HepG2 (cell line): ENCODE data around the gene STX8. TPM values are rescaled to one million over a fixed set of nuclear protein-coding genes. Genes with fewer than 3 reads are reported as not detected.

Experiments
- ATAC-seq: fragments of 200-7000 bp; cut with Tn5 transposase; 3 replicates; pipeline ENCODE4 v1.9.1; 2020; ENCODE audit warnings: mild to moderate bottlenecking, moderate library complexity
- BruUV-seq: library from RNA; stranded (reverse); fragments of 400-500 nt; replicated peaks from 2 replicates; lab custom pipeline; 2021; lab: Mats Ljungman, UMichigan
- CTCF ChIA-PET: fragments of 300-600 bp; formaldehyde crosslinking; extraction: SDS; loops from one replicate; lab custom pipeline; 2021; ENCODE audit warnings: low total read pairs, inconsistent platforms, low intra/inter-chr PET ratio; lab: Yijun Ruan, JAX
- POLR2A ChIA-PET: fragments of 350-600 bp; sonication (Branson Sonifier 250); formaldehyde crosslinking; loops from one replicate; lab custom pipeline; 2020; ENCODE audit warnings: antibody characterized with exemption, inconsistent platforms; lab: Yijun Ruan, JAX
- DNase-seq: peaks from one replicate; pipeline ENCODE4 v3.0.0-alpha.2; 2015; ENCODE audit warnings: low spot score
- FAIRE-seq: peaks from 3 replicates; lab custom pipeline; 2011; peaks lifted over from hg19 to GRCh38; lab: Jason Lieb, UNC
- H2AFZ ChIP-seq: one replicate; pipeline ENCODE4 v1.6.1; 2011; ENCODE audit warnings: low read length, inconsistent platforms
- H3K27ac ChIP-seq: fragments of 300-600 bp; 3 replicates; pipeline ENCODE4 v1.8.0; 2011; ENCODE audit warnings: mixed run types, mild to moderate bottlenecking, mixed read lengths, low read length, inconsistent platforms; ENCODE audit not compliant: insufficient read depth; ENCODE audit errors: extremely low read length
- H3K27me3 ChIP-seq, 2 experiments: fragments of 200-600 bp in 1 of 2; 2 replicates in 1 of 2; 3 replicates in 1 of 2; pipeline versions ENCODE4 v1.6.0 to v1.8.0; 2011; ENCODE audit warnings: low read length in 2 of 2, mild to moderate bottlenecking in 2 of 2, moderate library complexity in 2 of 2, inconsistent platforms in 1 of 2; ENCODE audit not compliant: insufficient read depth in 2 of 2, control insufficient read depth in 1 of 2
- H3K36me3 ChIP-seq, 2 experiments: fragments of 200-600 bp in 1 of 2; replicated peaks in 1 of 2; 2 replicates in 1 of 2; 3 replicates in 1 of 2; pipeline versions ENCODE4 v1.5.1 to v1.8.0; 2011; ENCODE audit warnings: low read length in 2 of 2, inconsistent platforms in 1 of 2; ENCODE audit not compliant: insufficient read depth in 2 of 2, control insufficient read depth in 1 of 2
- H3K4me1 ChIP-seq: 2 replicates; pipeline ENCODE4 v1.5.1; 2012; ENCODE audit warnings: low read length, inconsistent platforms; ENCODE audit not compliant: insufficient read depth
- H3K4me2 ChIP-seq: 2 replicates; pipeline ENCODE4 v1.6.0; 2011; ENCODE audit warnings: low read depth, low read length, inconsistent platforms
- H3K4me3 ChIP-seq, 3 experiments: fragments of 200-600 bp in 1 of 3; sonication (generic), shearing (Covaris generic) in 1 of 3; replicated peaks in 1 of 3; 2 replicates each; pipeline ENCODE4 v1.5.1; 2011 to 2016; ENCODE audit warnings: low read length in 3 of 3, inconsistent platforms in 2 of 3, low read depth in 2 of 3, mild to moderate bottlenecking in 2 of 3, control low read depth in 1 of 3, mixed read lengths in 1 of 3; ENCODE audit not compliant: insufficient read depth in 1 of 3
- H3K79me2 ChIP-seq: one replicate; pipeline ENCODE4 v1.6.1; 2011; ENCODE audit warnings: low read length, inconsistent platforms; ENCODE audit not compliant: insufficient read depth
- H3K9ac ChIP-seq: 2 replicates; pipeline ENCODE4 v1.6.0; 2011; ENCODE audit warnings: mild to moderate bottlenecking, low read depth, low read length, inconsistent platforms; ENCODE audit not compliant: insufficient read depth
- H3K9me3 ChIP-seq: 2 replicates; pipeline ENCODE4 v1.5.1; 2012; ENCODE audit warnings: mild to moderate bottlenecking, low read length
- H4K20me1 ChIP-seq: 2 replicates; pipeline ENCODE4 v1.6.0; 2011; ENCODE audit warnings: inconsistent platforms, mild to moderate bottlenecking, low read length, moderate library complexity; ENCODE audit not compliant: insufficient read depth
- CBX5 ChIP-seq: sonication (generic); formaldehyde crosslinking; IDR thresholded peaks from 2 replicates; pipeline ENCODE4 v1.4.0; 2020; ENCODE audit warnings: missing genetic modification reagents, borderline replicate concordance
- HCFC1 ChIP-seq: fragments of 150-350 bp; IDR thresholded peaks from 2 replicates; pipeline ENCODE4 v1.6.1; 2014; ENCODE audit warnings: low read depth, low read length
- MEIS2 ChIP-seq: sonication (generic); formaldehyde crosslinking; IDR thresholded peaks from 2 replicates; pipeline ENCODE4 v1.9.0; 2021; ENCODE audit warnings: mild to moderate bottlenecking, missing genetic modification reagents
- NR2F1 ChIP-seq, 2 experiments: fragments of 450-650 bp in 1 of 2; formaldehyde crosslinking in 1 of 2; IDR thresholded peaks; 2 replicates each; pipeline versions ENCODE4 v1.5.0 to v1.6.1; 2016 to 2020; ENCODE audit warnings: mild to moderate bottlenecking in 1 of 2, missing compliant biosample characterization in 1 of 2, missing genetic modification reagents in 1 of 2, moderate library complexity in 1 of 2
- PHF5A ChIP-seq: IDR thresholded peaks from one replicate; pipeline ENCODE4 v1.6.1; 2018; ENCODE audit warnings: low read depth, missing genetic modification reagents; ENCODE audit not compliant: unreplicated experiment
- PRMT3 ChIP-seq: sonication (generic); formaldehyde crosslinking; IDR thresholded peaks from 2 replicates; pipeline ENCODE4 v1.8.1; 2022; ENCODE audit warnings: low read depth, mild to moderate bottlenecking, moderate library complexity, missing genetic modification reagents, borderline replicate concordance
- SP4 ChIP-seq: sonication (generic); formaldehyde crosslinking; IDR thresholded peaks from 2 replicates; pipeline ENCODE4 v1.8.1; 2023; ENCODE audit warnings: mild to moderate bottlenecking, missing genetic modification reagents
- TEAD3 ChIP-seq: optimal IDR thresholded peaks from 2 replicates; pipeline ENCODE3; 2016; ENCODE audit warnings: borderline replicate concordance
- THAP11 ChIP-seq: IDR thresholded peaks from 2 replicates; pipeline ENCODE4 v1.6.1; 2016; ENCODE audit warnings: missing biosample characterization, missing genetic modification reagents
- ZFX ChIP-seq: sonication (generic); formaldehyde crosslinking; IDR thresholded peaks from 2 replicates; pipeline ENCODE4 v1.4.0; 2020; ENCODE audit warnings: mild to moderate bottlenecking, low read depth, missing genetic modification reagents, moderate library complexity
- ZNF160 ChIP-seq: sonication (generic); formaldehyde crosslinking; IDR thresholded peaks from 2 replicates; pipeline ENCODE4 v1.8.0; 2022; ENCODE audit warnings: mild to moderate bottlenecking, inconsistent platforms, missing genetic modification reagents
- ZNF496 ChIP-seq: sonication (generic); formaldehyde crosslinking; IDR thresholded peaks from 2 replicates; pipeline ENCODE4 v1.8.1; 2023; ENCODE audit warnings: mild to moderate bottlenecking, moderate library complexity, missing genetic modification reagents; ENCODE audit not compliant: insufficient replicate concordance
- ZSCAN20 ChIP-seq: sonication (generic); formaldehyde crosslinking; IDR thresholded peaks from 2 replicates; pipeline ENCODE4 v1.4.0; 2020; ENCODE audit warnings: missing genetic modification reagents, mild to moderate bottlenecking, borderline replicate concordance
- WGBS: methylation state at CpG from one replicate; pipeline ENCODE4 v1.1.6; 2017; ENCODE audit warnings: low lambda C conversion rate; 5-methylcytosine and 5-hydroxymethylcytosine counted together
- in situ Hi-C: cut with HindIII; loops from 2 replicates; pipeline ENCODE4 v1.10.0; 2017; ENCODE audit warnings: low pct_unique_long_range_greater_than_20kb; ENCODE audit not compliant: extremely low pct_ligation_motif_present
- intact Hi-C: fragments of 100-400 bp; cut with micrococcal nuclease; formaldehyde crosslinking; loops from one replicate; pipeline ENCODE4 v1.10.0; 2022; ENCODE audit not compliant: unreplicated experiment
- polyA plus RNA-seq, 8 experiments: library from polyadenylated mRNA; depleted of rRNA in 3 of 8; stranded (reverse) in 7 of 8; unstranded in 1 of 8; fragments of >200 nt; fragmentation: Illumina TruSeq in 4 of 8; extraction: Trizol in 4 of 8; gene quantifications; 2 replicates each; pipeline versions ENCODE4 v1.2.1 to v1.2.3, GENCODE V29; 2011 to 2016; ENCODE audit warnings: low read depth in 4 of 8, missing spikeins in 1 of 8, mixed read lengths in 1 of 8; ENCODE audit not compliant: insufficient read depth in 1 of 8
- total RNA-seq, 5 experiments: library from RNA; depleted of rRNA; stranded (reverse); fragments of >200 nt; fragmentation: Illumina TruSeq; extraction: Trizol; gene quantifications; 2 replicates each; pipeline ENCODE4 v1.2.3, GENCODE V29; 2016; ENCODE audit warnings: low read depth in 1 of 5
- TF ChIP-seq, protein P1 (sequence below): sonication (generic); formaldehyde crosslinking; IDR thresholded peaks from 2 replicates; pipeline ENCODE4 v1.4.0; 2020; ENCODE audit warnings: missing genetic modification reagents
- TF ChIP-seq, protein P2 (sequence below): IDR thresholded peaks from 2 replicates; pipeline ENCODE4 v1.6.1; 2016; ENCODE audit warnings: mild to moderate bottlenecking, missing biosample characterization, missing genetic modification reagents
- TF ChIP-seq, protein P3 (sequence below): sonication (generic); formaldehyde crosslinking; conservative IDR thresholded peaks from 2 replicates; pipeline ENCODE4 v1.8.0; 2022; ENCODE audit warnings: missing genetic modification reagents

The STX8 gene
- total and polyA plus RNA-seq, 2 of the 13 experiments (the other 11 are each of a cell fraction or from before 2014, with no cell fraction given): 36.4 to 53.6 TPM

DNA sequence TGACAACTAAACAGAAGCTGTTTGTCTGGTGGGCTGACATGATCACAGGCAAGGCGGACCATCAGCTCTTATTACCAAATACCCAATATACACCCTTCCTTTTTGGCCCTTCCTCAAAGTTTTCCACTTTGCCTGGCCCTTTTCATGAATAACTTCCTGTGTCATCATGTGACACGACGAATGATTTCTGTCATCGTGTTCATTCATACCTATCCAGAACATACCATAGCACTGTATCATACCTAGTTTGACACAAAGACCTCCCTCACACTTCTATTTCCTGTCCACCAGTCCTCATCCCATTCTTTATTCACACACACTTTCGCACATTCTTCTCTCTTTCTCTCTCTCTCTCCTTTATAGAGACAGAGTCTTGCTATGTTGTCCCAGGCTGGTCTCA, 131.8 kb downstream of the STX8 start:
- 95% methylated on average over 5 of the region's 5 CpGs for WGBS
- intact Hi-C loops: no loop called here
- POLR2A ChIA-PET: no interaction called here
- no peak overlapping the region for H2AFZ ChIP-seq
- H3K9ac ChIP-seq: no peak overlapping the region
- CTCF ChIA-PET: no interaction called here
- ATAC-seq: no peak
- TF ChIP-seq MEIS2 (CRISPR knock-in tag) (no peak), PRMT3 (CRISPR knock-in tag) (no peak), SP4 (CRISPR knock-in tag) (no peak), PHF5A (no peak), THAP11 (CRISPR knock-in tag) (no peak), ZSCAN20 (CRISPR knock-in tag) (no peak), NR2F1 (CRISPR knock-in tag; IDR thresholded peaks at IDR 0.05) (no peak), TEAD3 (CRISPR knock-in tag) (no peak), CBX5 (no peak), ZFX (CRISPR knock-in tag) (no peak), ZNF160 (CRISPR knock-in tag) (no peak), ZNF496 (CRISPR knock-in tag) (no peak), HCFC1 (no peak)
- TF ChIP-seq, protein P1, sequence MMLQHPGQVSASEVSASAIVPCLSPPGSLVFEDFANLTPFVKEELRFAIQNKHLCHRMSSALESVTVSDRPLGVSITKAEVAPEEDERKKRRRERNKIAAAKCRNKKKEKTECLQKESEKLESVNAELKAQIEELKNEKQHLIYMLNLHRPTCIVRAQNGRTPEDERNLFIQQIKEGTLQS (CRISPR knock-in tag): no peak
- TF ChIP-seq, protein P2, sequence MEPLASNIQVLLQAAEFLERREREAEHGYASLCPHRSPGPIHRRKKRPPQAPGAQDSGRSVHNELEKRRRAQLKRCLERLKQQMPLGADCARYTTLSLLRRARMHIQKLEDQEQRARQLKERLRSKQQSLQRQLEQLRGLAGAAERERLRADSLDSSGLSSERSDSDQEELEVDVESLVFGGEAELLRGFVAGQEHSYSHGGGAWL (CRISPR knock-in tag): no peak
- TF ChIP-seq, protein P3, sequence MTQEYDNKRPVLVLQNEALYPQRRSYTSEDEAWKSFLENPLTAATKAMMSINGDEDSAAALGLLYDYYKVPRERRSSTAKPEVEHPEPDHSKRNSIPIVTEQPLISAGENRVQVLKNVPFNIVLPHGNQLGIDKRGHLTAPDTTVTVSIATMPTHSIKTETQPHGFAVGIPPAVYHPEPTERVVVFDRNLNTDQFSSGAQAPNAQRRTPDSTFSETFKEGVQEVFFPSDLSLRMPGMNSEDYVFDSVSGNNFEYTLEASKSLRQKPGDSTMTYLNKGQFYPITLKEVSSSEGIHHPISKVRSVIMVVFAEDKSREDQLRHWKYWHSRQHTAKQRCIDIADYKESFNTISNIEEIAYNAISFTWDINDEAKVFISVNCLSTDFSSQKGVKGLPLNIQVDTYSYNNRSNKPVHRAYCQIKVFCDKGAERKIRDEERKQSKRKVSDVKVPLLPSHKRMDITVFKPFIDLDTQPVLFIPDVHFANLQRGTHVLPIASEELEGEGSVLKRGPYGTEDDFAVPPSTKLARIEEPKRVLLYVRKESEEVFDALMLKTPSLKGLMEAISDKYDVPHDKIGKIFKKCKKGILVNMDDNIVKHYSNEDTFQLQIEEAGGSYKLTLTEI (CRISPR knock-in tag): no peak
- TF ChIP-seq, all 625 proteins: peak for 0
- BruUV-seq: no TSS peak
- no peaks in the 10 kb centered on the region for H3K9me3 ChIP-seq
- no peak for DNase-seq
- FAIRE-seq: no peak
- no peaks in the 10 kb centered on the region for H3K36me3 ChIP-seq
- H3K79me2 ChIP-seq: no peaks in the 10 kb centered on the region
- H3K4me3 ChIP-seq: no peak overlapping the region
- peaks cover 17% of the 10 kb centered on the region for H3K4me1 ChIP-seq
- no peak overlapping the region for H3K27ac ChIP-seq
- in situ Hi-C loops: no loop called here
- no peak overlapping the region for H3K4me2 ChIP-seq
- H3K27me3 ChIP-seq: no peaks in the 10 kb centered on the region
- no peaks in the 10 kb centered on the region for H4K20me1 ChIP-seq
